ENCODE results near the gene ACTL8.

Gene ACTL8

GRCh38 chr1:17842686-17843085 lies 87.6 kb downstream of the ACTL8 start:
- DNase-seq (ENCODE audit: low read depth in 2 of 2, low spot score in 1 of 2): no peak

- DNase-seq (ENCODE audit: low read depth in 2 of 2, low spot score in 1 of 2): no peak
Measured at GRCh38 chr1:17844185-17844826, 89.2 kb downstream of the ACTL8 start.

GRCh38 chr1:17845583-17845982 lies 90.5 kb downstream of the ACTL8 start:
- DNase-seq (ENCODE audit: low read depth in 2 of 2, low spot score in 1 of 2): no peak

GRCh38 chr1:17846341-17846740 lies 91.2 kb downstream of the ACTL8 start:
- DNase-seq (ENCODE audit: low read depth in 2 of 2, low spot score in 1 of 2): no peak

- no peak for DNase-seq (ENCODE audit: low read depth in 2 of 2, low spot score in 1 of 2)
Measured at GRCh38 chr1:17847111-17847510, 92.0 kb downstream of the ACTL8 start.

GRCh38 chr1:17849216-17849615 lies 94.1 kb downstream of the ACTL8 start:
- DNase-seq (ENCODE audit: low read depth in 2 of 2, low spot score in 1 of 2): no peak

GRCh38 chr1:17851056-17851455 lies 95.9 kb downstream of the ACTL8 start:
- no peak for DNase-seq (ENCODE audit: low read depth in 2 of 2, low spot score in 1 of 2)

GRCh38 chr1:17852383-17852782 lies 97.2 kb downstream of the ACTL8 start:
- no peak for DNase-seq (ENCODE audit: low read depth in 2 of 2, low spot score in 1 of 2)

- DNase-seq (ENCODE audit: low read depth in 2 of 2, low spot score in 1 of 2): no peak
Measured at GRCh38 chr1:17853241-17853935, 98.3 kb downstream of the ACTL8 start.

- no peak for DNase-seq (ENCODE audit: low read depth in 2 of 2, low spot score in 1 of 2)
Measured at GRCh38 chr1:17856496-17857108, 101.5 kb downstream of the ACTL8 start.

- DNase-seq (ENCODE audit: low read depth in 2 of 2, low spot score in 1 of 2): no peak
Measured at GRCh38 chr1:17857109-17857499, 102.0 kb downstream of the ACTL8 start.

- no peak for DNase-seq (ENCODE audit: low read depth in 2 of 2, low spot score in 1 of 2)
Measured at GRCh38 chr1:17857996-17858395, 102.9 kb downstream of the ACTL8 start.

- DNase-seq (ENCODE audit: low read depth in 2 of 2, low spot score in 1 of 2): no peak
Measured at GRCh38 chr1:17860812-17861211, 105.7 kb downstream of the ACTL8 start.

GRCh38 chr1:17861685-17862084 lies 106.6 kb downstream of the ACTL8 start:
- no peak for DNase-seq (ENCODE audit: low read depth in 2 of 2, low spot score in 1 of 2)

GRCh38 chr1:17862121-17862520 lies 107.0 kb downstream of the ACTL8 start:
- DNase-seq (ENCODE audit: low read depth in 2 of 2, low spot score in 1 of 2): no peak

GRCh38 chr1:17865912-17866739 lies 111.0 kb downstream of the ACTL8 start:
- DNase-seq (ENCODE audit: low read depth in 2 of 2, low spot score in 1 of 2): no peak

GRCh38 chr1:17866740-17867029 lies 111.6 kb downstream of the ACTL8 start:
- DNase-seq (ENCODE audit: low read depth in 2 of 2, low spot score in 1 of 2): no peak

GRCh38 chr1:17867470-17867869 lies 112.3 kb downstream of the ACTL8 start:
- DNase-seq (ENCODE audit: low read depth in 2 of 2, low spot score in 1 of 2): no peak

- no peak for DNase-seq (ENCODE audit: low read depth in 2 of 2, low spot score in 1 of 2)
Measured at GRCh38 chr1:17869815-17870214, 114.7 kb downstream of the ACTL8 start.

- no peak for DNase-seq (ENCODE audit: low read depth in 2 of 2, low spot score in 1 of 2)
Measured at GRCh38 chr1:17870679-17871078, 115.5 kb downstream of the ACTL8 start.

- no peak for DNase-seq (ENCODE audit: low read depth in 2 of 2, low spot score in 1 of 2)
Measured at GRCh38 chr1:17873007-17873675, 118.0 kb downstream of the ACTL8 start.

All from stimulated activated CD8-positive, alpha-beta memory T cell treated with anti-CD3 and anti-CD28 coated beads, Interleukin-4, amount 100 ng/mL, for 4 hours (primary cell).